ENCODE measurements around the gene TCF7.

TCF7 gene

DNA sequence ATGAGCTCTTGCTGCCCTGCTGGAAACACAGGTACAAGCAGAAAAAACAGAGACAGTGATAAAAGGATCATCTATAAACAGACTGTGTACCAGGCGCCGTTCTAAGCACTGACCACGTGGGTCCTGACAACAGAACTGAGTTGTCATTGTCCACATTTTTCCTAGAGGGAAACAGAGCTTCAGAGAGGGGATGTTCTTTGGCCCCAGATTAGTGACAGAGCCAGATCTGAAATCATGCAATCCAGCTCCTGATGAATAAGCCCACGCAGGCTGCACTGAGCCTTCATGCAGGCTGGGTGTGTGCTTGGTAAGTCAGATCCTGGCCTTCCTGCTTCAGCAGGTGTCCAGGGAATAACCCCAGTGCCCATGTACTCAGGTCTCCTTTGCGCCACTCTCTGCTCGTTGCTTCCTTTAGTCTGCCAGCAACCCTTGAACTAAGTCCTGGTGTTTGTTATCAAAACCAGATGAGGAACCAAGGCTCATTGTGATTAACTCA is 22.8 kb upstream of the TCF7 start:
- 98% methylated on average over 6 of the region's 6 CpGs for WGBS, 2 experiments (ENCODE audit: insufficient coverage in 2 of 2)
- H3K27ac ChIP-seq (ENCODE audit: low read depth, low read length, severe bottlenecking), result no peak overlapping the region
- H3K9me3 ChIP-seq (ENCODE audit: control insufficient read depth, low read length), result no peaks in the 10 kb centered on the region
- H3K4me3 ChIP-seq (ENCODE audit: extremely low read depth, insufficient read depth, low read length, poor library complexity, severe bottlenecking), result no peak overlapping the region
- H3K36me3 ChIP-seq (ENCODE audit: control insufficient read depth, insufficient read depth, low read length), result no peaks in the 10 kb centered on the region
- no peaks in the 10 kb centered on the region for H3K4me1 ChIP-seq (ENCODE audit: control insufficient read depth, insufficient read depth, low read length, poor library complexity, severe bottlenecking)

DNA sequence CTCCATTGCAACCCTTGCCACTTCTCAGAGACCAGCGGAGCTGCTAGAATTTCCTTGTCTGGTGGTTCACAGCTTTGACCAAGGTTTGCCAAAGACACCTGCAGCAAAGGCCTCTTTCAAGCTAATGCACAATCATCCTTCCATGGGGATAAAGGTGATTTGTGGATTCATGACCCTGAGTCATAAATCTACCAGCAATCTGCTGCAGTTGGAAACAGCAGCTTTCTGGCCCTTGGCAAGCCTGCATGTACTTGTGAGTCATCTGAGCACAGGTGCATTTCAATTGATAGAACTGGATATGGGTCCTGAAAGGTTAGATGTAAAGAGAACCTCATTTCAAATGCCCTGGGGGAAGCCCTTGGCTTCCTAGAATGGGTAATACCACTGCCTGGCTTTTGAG is 21.6 kb upstream of the TCF7 start:
- Histone ChIP-seq H3K36me3 (ENCODE audit: control insufficient read depth, insufficient read depth, low read length) (no peaks in the 10 kb centered on the region), H3K4me1 (ENCODE audit: control insufficient read depth, insufficient read depth, low read length, poor library complexity, severe bottlenecking) (no peaks in the 10 kb centered on the region), H3K27ac (ENCODE audit: low read depth, low read length, severe bottlenecking) (no peak overlapping the region), H3K4me3 (ENCODE audit: extremely low read depth, insufficient read depth, low read length, poor library complexity, severe bottlenecking) (no peak overlapping the region), H3K9me3 (ENCODE audit: control insufficient read depth, low read length) (no peaks in the 10 kb centered on the region)
- 100% methylated on average over 1 of the region's 1 CpG; no CpG with 5 or more reads in 1 of the 2 experiments for WGBS, 2 experiments (ENCODE audit: insufficient coverage in 2 of 2)

DNA sequence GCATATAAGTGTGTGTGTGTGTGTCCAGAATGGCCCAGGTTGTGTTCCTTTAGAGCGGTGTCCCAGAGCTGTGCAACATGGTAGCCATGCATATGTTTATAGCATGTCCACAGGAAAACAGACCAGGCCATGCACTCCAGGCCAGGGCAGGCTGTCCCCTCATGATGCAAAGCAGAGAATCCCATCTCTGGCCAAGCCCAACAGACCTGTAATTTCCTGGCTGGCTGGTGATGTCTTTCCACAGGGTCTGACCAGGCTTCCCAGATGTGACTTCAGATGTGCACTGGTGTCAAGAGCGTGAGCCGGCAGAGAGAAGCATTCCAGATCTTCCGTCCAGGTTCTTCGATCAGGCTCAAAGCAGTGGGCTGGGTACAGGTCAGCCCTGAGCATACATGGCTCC is 21.1 kb upstream of the TCF7 start:
- Histone ChIP-seq H3K27ac (ENCODE audit: low read depth, low read length, severe bottlenecking) (no peak overlapping the region), H3K9me3 (ENCODE audit: control insufficient read depth, low read length) (no peaks in the 10 kb centered on the region), H3K4me3 (ENCODE audit: extremely low read depth, insufficient read depth, low read length, poor library complexity, severe bottlenecking) (no peak overlapping the region), H3K4me1 (ENCODE audit: control insufficient read depth, insufficient read depth, low read length, poor library complexity, severe bottlenecking) (no peaks in the 10 kb centered on the region), H3K36me3 (ENCODE audit: control insufficient read depth, insufficient read depth, low read length) (no peaks in the 10 kb centered on the region)
- 93 to 100% methylated on average over 5 of the region's 5 CpGs for WGBS, 2 experiments (ENCODE audit: insufficient coverage in 2 of 2)

DNA sequence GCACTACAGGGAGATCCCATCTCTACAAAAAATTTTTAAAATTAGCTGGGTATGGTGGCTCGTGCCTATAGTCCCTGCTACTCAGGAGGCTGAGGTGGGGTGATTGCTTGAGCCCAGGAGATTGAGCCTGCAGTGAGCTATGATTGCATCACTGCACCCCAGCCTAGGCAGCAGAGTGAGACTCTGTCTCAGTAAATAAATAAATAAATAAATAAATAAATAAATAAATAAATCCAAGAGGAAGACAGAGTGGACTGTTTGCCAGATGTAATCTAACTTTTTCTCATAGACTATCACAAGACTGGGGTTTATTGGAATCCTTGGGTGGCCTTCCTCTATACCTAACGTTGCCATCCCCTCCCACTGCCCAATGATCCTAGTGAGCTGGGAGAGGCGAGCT is 19.2 kb upstream of the TCF7 start:
- Histone ChIP-seq H3K4me1 (ENCODE audit: control insufficient read depth, insufficient read depth, low read length, poor library complexity, severe bottlenecking) (peaks cover 7% of the 10 kb centered on the region), H3K27ac (ENCODE audit: low read depth, low read length, severe bottlenecking) (no peak overlapping the region), H3K36me3 (ENCODE audit: control insufficient read depth, insufficient read depth, low read length) (no peaks in the 10 kb centered on the region), H3K4me3 (ENCODE audit: extremely low read depth, insufficient read depth, low read length, poor library complexity, severe bottlenecking) (no peak overlapping the region), H3K9me3 (ENCODE audit: control insufficient read depth, low read length) (no peaks in the 10 kb centered on the region)
- WGBS, 2 experiments (ENCODE audit: insufficient coverage in 2 of 2), result 80 to 100% methylated on average over 1 of the region's 3 CpGs

DNA sequence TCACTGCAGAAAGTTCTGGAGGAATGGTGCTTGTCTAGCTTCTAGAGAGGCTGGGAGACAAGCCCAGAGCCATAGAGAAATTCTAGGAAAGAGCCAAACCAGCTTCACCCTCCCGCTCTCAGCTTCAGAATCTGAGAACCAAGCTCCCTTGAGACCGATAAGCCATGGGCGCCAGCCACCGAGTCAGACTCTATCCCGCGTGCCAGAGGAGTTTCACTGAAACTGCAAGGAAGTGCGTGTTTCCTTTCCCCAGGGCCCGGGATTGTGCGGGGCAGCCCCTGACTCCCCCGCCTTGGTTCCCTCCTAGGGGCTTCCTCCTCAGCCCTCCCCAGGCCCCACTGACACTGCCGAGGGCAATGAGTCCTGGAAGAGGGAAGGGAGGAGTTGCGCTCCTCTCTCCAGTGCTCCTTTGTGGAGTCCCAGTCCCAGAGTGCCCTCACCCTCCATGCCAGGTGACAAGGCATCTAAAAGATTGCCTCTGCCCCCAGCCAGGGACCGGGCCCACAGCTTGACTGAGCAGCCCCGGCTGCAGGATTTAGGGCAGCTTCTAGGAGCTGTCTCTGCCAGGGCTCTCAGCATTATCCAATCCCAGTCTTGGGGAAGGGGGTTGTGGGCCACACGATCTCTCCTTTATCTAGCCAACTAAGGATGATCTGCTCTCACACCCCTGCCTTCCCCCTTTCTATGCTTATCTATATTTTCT is 18.4 kb upstream of the TCF7 start:
- Histone ChIP-seq H3K36me3 (ENCODE audit: control insufficient read depth, insufficient read depth, low read length) (no peaks in the 10 kb centered on the region), H3K4me3 (ENCODE audit: extremely low read depth, insufficient read depth, low read length, poor library complexity, severe bottlenecking) (no peak overlapping the region), H3K9me3 (ENCODE audit: control insufficient read depth, low read length) (no peaks in the 10 kb centered on the region), H3K27ac (ENCODE audit: low read depth, low read length, severe bottlenecking) (no peak overlapping the region), H3K4me1 (ENCODE audit: control insufficient read depth, insufficient read depth, low read length, poor library complexity, severe bottlenecking) (peaks cover 13% of the 10 kb centered on the region)
- 94 to 97% methylated on average over 7 to 8 of the region's 15 CpGs for WGBS, 2 experiments (ENCODE audit: insufficient coverage in 2 of 2)

DNA sequence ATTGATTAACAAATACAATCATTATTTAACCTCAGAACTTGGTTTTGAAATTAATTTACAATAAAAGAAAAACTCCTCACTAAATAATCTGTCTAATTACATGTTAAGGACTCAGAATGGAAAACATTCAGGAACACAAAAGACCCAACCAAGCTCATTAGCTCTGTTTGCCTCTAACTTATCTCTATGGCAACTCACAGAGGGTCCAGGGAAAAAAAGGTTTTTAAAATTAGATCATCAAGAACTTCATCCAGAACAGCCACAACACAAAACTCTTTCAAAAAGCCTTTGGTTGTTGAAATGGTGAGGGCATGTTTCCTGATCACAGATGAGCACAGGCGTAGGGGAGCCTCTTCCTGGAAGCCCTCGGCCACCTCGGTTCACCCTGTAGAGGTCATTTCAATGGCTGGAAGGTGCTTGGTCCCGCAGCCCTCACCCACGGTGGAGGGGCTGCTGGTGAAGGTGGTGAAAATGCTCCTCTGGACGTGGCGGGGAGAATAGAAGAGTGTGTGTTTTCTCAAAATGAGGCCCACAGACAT is 17.2 kb upstream of the TCF7 start:
- H3K4me1 ChIP-seq (ENCODE audit: control insufficient read depth, insufficient read depth, low read length, poor library complexity, severe bottlenecking), result peaks cover 15% of the 10 kb centered on the region
- WGBS, 2 experiments (ENCODE audit: insufficient coverage in 2 of 2), result 87 to 92% methylated on average over 4 to 7 of the region's 7 CpGs
- peak overlapping the region; percentile 23 for H3K27ac ChIP-seq (ENCODE audit: low read depth, low read length, severe bottlenecking)
- no peaks in the 10 kb centered on the region for H3K9me3 ChIP-seq (ENCODE audit: control insufficient read depth, low read length)
- H3K36me3 ChIP-seq (ENCODE audit: control insufficient read depth, insufficient read depth, low read length), result no peaks in the 10 kb centered on the region
- H3K4me3 ChIP-seq (ENCODE audit: extremely low read depth, insufficient read depth, low read length, poor library complexity, severe bottlenecking), result no peak overlapping the region

DNA sequence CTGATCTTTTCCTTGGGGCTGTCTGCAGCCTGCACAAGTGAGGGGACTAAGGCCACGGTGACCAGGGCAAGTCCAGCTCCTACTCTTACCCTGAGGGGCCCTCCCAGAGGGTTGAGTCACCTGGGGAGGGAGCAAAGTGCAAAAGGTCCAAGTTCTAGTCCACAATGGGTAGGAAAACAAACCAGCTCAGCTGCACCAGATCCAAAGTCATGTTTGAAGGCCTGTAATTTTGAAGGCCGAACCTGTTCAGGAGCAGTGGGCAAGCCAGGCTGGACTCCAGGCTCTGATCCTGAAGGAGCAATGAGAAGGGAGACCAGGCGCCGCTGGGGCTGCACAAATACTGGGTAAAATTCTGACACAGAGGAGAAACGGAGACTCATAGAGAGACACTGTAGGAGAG is 15.8 kb upstream of the TCF7 start:
- 95% methylated on average over 3 to 5 of the region's 5 CpGs for WGBS, 2 experiments (ENCODE audit: insufficient coverage in 2 of 2)
- H3K4me3 ChIP-seq (ENCODE audit: extremely low read depth, insufficient read depth, low read length, poor library complexity, severe bottlenecking), result no peak overlapping the region
- no peak overlapping the region for H3K27ac ChIP-seq (ENCODE audit: low read depth, low read length, severe bottlenecking)
- H3K9me3 ChIP-seq (ENCODE audit: control insufficient read depth, low read length), result no peaks in the 10 kb centered on the region
- H3K4me1 ChIP-seq (ENCODE audit: control insufficient read depth, insufficient read depth, low read length, poor library complexity, severe bottlenecking), result peaks cover 15% of the 10 kb centered on the region
- H3K36me3 ChIP-seq (ENCODE audit: control insufficient read depth, insufficient read depth, low read length), result no peaks in the 10 kb centered on the region

DNA sequence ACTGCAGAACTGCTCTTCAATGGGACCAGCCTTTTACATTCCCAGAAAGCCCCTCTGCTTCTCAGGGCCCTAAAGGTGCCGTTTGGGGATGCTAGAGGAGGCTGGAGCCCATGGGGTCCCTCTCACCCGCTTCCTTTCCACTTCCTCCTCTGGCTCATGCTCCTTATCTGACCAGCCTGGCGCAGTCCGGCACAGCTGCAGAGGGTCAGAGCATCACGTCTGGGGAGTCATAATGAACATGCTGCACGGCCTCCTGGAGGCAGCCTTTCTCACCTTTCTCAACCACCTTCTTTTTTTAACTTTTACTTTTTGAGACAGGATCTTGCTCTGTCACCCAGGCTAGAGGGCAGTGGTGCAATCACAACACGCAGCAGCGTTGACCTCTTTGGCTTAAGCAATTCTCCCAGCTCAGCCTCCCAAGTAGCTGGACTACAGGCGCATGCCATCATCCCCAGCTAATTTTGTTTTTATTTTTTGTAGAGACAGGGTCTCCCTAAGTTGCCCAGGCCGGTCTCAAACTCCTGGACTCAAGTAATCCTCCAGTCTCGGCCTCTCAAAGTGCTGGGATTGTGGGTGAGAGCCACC is 15.1 kb upstream of the TCF7 start:
- Histone ChIP-seq H3K4me1 (ENCODE audit: control insufficient read depth, insufficient read depth, low read length, poor library complexity, severe bottlenecking) (peaks cover 15% of the 10 kb centered on the region), H3K27ac (ENCODE audit: low read depth, low read length, severe bottlenecking) (no peak overlapping the region), H3K36me3 (ENCODE audit: control insufficient read depth, insufficient read depth, low read length) (no peaks in the 10 kb centered on the region), H3K4me3 (ENCODE audit: extremely low read depth, insufficient read depth, low read length, poor library complexity, severe bottlenecking) (no peak overlapping the region), H3K9me3 (ENCODE audit: control insufficient read depth, low read length) (no peaks in the 10 kb centered on the region)
- 89 to 90% methylated on average over 5 to 9 of the region's 11 CpGs for WGBS, 2 experiments (ENCODE audit: insufficient coverage in 2 of 2)

DNA sequence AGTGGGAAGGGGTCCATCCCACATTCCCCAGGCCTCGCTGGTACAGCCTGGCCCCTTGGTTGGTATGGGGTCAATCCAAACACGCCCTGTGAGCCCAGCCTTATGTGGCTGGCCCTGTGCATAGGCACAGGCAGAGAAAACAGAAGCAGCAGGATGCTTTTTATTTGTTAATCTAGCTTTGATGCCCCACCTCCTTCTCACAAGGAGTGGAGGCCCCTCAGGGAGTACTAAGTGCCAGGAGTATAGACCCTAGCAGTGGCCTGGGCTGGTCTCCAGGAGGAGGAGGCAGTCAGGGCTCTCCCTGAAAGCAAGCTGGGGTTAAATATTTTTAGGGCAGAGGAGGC is 14.6 kb upstream of the TCF7 start:
- H3K27ac ChIP-seq (ENCODE audit: low read depth, low read length, severe bottlenecking), result no peak overlapping the region
- H3K9me3 ChIP-seq (ENCODE audit: control insufficient read depth, low read length), result no peaks in the 10 kb centered on the region
- H3K36me3 ChIP-seq (ENCODE audit: control insufficient read depth, insufficient read depth, low read length), result no peaks in the 10 kb centered on the region
- peaks cover 15% of the 10 kb centered on the region for H3K4me1 ChIP-seq (ENCODE audit: control insufficient read depth, insufficient read depth, low read length, poor library complexity, severe bottlenecking)
- no peak overlapping the region for H3K4me3 ChIP-seq (ENCODE audit: extremely low read depth, insufficient read depth, low read length, poor library complexity, severe bottlenecking)
- WGBS, 2 experiments (ENCODE audit: insufficient coverage in 2 of 2), result 56 to 100% methylated on average over 2 of the region's 2 CpGs

DNA sequence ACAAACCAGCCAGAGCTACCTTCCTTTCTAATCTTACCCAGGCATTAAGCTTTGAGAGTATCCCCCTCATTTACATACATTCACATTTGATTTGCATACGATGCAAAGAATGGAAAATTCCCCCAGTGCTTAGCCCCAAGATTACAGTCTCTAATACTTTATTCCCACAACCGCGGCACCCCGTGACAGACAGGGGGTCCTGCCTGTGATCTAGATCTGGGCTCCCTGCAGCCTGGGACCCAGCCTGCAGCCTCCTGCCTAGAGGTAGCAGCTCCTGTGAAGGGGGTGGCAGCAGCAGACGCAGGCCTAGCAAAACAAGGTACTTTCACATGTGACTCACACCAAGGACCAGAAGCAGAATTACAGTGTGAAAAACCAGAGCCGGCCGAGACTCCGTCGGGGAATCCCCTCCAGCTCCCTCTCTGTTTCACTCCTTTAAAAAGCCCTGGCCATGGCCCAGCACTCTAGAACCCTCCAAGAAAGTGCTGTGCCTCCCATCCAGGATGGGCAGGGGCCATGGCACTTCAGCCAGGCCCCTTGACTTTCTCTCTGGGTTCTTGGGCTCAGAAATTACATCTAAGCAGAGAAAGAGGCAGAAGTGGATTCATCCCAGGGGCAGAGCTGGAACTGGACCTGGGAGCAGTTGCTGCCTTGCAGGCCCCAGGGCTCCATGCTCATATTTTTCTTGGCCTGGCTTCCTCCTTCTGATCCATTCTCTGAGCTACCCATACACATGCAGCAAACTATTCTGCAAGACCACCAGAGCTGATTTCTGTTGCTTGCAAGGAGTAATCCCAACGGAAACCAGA is 14.0 kb upstream of the TCF7 start:
- no peaks in the 10 kb centered on the region for H3K36me3 ChIP-seq (ENCODE audit: control insufficient read depth, insufficient read depth, low read length)
- H3K9me3 ChIP-seq (ENCODE audit: control insufficient read depth, low read length), result no peaks in the 10 kb centered on the region
- H3K4me1 ChIP-seq (ENCODE audit: control insufficient read depth, insufficient read depth, low read length, poor library complexity, severe bottlenecking), result peaks cover 15% of the 10 kb centered on the region
- H3K4me3 ChIP-seq (ENCODE audit: extremely low read depth, insufficient read depth, low read length, poor library complexity, severe bottlenecking), result no peak overlapping the region
- WGBS, 2 experiments (ENCODE audit: insufficient coverage in 2 of 2), result 23 to 26% methylated on average over 9 to 10 of the region's 10 CpGs
- peak overlapping the region; percentile 81 for H3K27ac ChIP-seq (ENCODE audit: low read depth, low read length, severe bottlenecking)
